ENCODE data around the gene OR4K13.

OR4K13 gene

GRCh38 chr14:20035938-20036337 is at the start of gene OR4K13:
OR4K13 (minus strand) TSS chr14:20036038; CDS start chr14:20034758, 1,280 bp downstream.
- Histone ChIP-seq H3K36me3 (ENCODE audit: insufficient read depth, low read depth, low read length) (no peaks in the 10 kb centered on the region), H3K9me3 (ENCODE audit: insufficient read depth, low read depth, low read length) (peaks cover 51% of the 10 kb centered on the region), H3K27ac (ENCODE audit: low read length) (no peak within 1 kb of the TSS), H3K27me3 (ENCODE audit: insufficient read depth, low read length) (no peaks in the 10 kb centered on the region), H3K4me1 (ENCODE audit: insufficient read depth, low read length) (no peaks in the 10 kb centered on the region), H3K4me3 (ENCODE audit: low read length) (no peak within 1 kb of the TSS), H3K9ac (ENCODE audit: low read depth, low read length) (no peak within 1 kb of the TSS)

GRCh38 chr14:20059745-20060144 is 23.9 kb upstream of the OR4K13 start, which contains the start of gene OR4L1:
OR4L1 (plus strand) TSS chr14:20060045; CDS start chr14:20060045, 0 bp downstream.
- peaks cover 92% of the 10 kb centered on the region for H3K9me3 ChIP-seq (ENCODE audit: insufficient read depth, low read depth, low read length)
- no peaks in the 10 kb centered on the region for H3K36me3 ChIP-seq (ENCODE audit: insufficient read depth, low read depth, low read length)
- no peak within 1 kb of the TSS for H3K4me3 ChIP-seq (ENCODE audit: low read length)
- H3K27ac ChIP-seq (ENCODE audit: low read length) = no peak within 1 kb of the TSS
- no peaks in the 10 kb centered on the region for H3K27me3 ChIP-seq (ENCODE audit: insufficient read depth, low read length)
- no peaks in the 10 kb centered on the region for H3K4me1 ChIP-seq (ENCODE audit: insufficient read depth, low read length)
- no peak within 1 kb of the TSS for H3K9ac ChIP-seq (ENCODE audit: low read depth, low read length)

- Histone ChIP-seq H3K36me3 (ENCODE audit: insufficient read depth, low read depth, low read length) (no peaks in the 10 kb centered on the region), H3K4me3 (ENCODE audit: low read length) (no peak overlapping the region), H3K27me3 (ENCODE audit: insufficient read depth, low read length) (no peaks in the 10 kb centered on the region), H3K9ac (ENCODE audit: low read depth, low read length) (no peak overlapping the region), H3K4me1 (ENCODE audit: insufficient read depth, low read length) (no peaks in the 10 kb centered on the region), H3K27ac (ENCODE audit: low read length) (no peak overlapping the region), H3K9me3 (ENCODE audit: insufficient read depth, low read depth, low read length) (peaks cover 87% of the 10 kb centered on the region)
These were observed 12.4 kb upstream of the OR4K13 start for GRCh38 chr14:20048202-20048601.

GRCh38 chr14:20044243-20044642 is 8.4 kb upstream of the OR4K13 start:
- no peak overlapping the region for H3K4me3 ChIP-seq (ENCODE audit: low read length)
- peaks cover 62% of the 10 kb centered on the region for H3K9me3 ChIP-seq (ENCODE audit: insufficient read depth, low read depth, low read length)
- H3K27ac ChIP-seq (ENCODE audit: low read length) = no peak overlapping the region
- no peaks in the 10 kb centered on the region for H3K27me3 ChIP-seq (ENCODE audit: insufficient read depth, low read length)
- H3K9ac ChIP-seq (ENCODE audit: low read depth, low read length) = no peak overlapping the region
- no peaks in the 10 kb centered on the region for H3K4me1 ChIP-seq (ENCODE audit: insufficient read depth, low read length)
- H3K36me3 ChIP-seq (ENCODE audit: insufficient read depth, low read depth, low read length) = no peaks in the 10 kb centered on the region

GRCh38 chr14:20035449-20035848 is 389 bp downstream of the OR4K13 start:
- no peak overlapping the region for H3K4me3 ChIP-seq (ENCODE audit: low read length)
- no peaks in the 10 kb centered on the region for H3K4me1 ChIP-seq (ENCODE audit: insufficient read depth, low read length)
- H3K9me3 ChIP-seq (ENCODE audit: insufficient read depth, low read depth, low read length) = peaks cover 54% of the 10 kb centered on the region
- no peak overlapping the region for H3K27ac ChIP-seq (ENCODE audit: low read length)
- no peak overlapping the region for H3K9ac ChIP-seq (ENCODE audit: low read depth, low read length)
- no peaks in the 10 kb centered on the region for H3K27me3 ChIP-seq (ENCODE audit: insufficient read depth, low read length)
- H3K36me3 ChIP-seq (ENCODE audit: insufficient read depth, low read depth, low read length) = no peaks in the 10 kb centered on the region

- H3K9me3 ChIP-seq (ENCODE audit: insufficient read depth, low read depth, low read length) = peaks cover 87% of the 10 kb centered on the region
- no peak overlapping the region for H3K4me3 ChIP-seq (ENCODE audit: low read length)
- no peak overlapping the region for H3K9ac ChIP-seq (ENCODE audit: low read depth, low read length)
- no peaks in the 10 kb centered on the region for H3K27me3 ChIP-seq (ENCODE audit: insufficient read depth, low read length)
- no peaks in the 10 kb centered on the region for H3K36me3 ChIP-seq (ENCODE audit: insufficient read depth, low read depth, low read length)
- no peak overlapping the region for H3K27ac ChIP-seq (ENCODE audit: low read length)
- no peaks in the 10 kb centered on the region for H3K4me1 ChIP-seq (ENCODE audit: insufficient read depth, low read length)
These were observed 4.8 kb downstream of the OR4K13 start for GRCh38 chr14:20031058-20031457.

GRCh38 chr14:20019257-20019865 is 16.5 kb downstream of the OR4K13 start, which contains the start of gene OR4K14:
OR4K14 (minus strand) TSS chr14:20019307; CDS start chr14:20015193, 4,114 bp downstream.
- Histone ChIP-seq H3K9ac (ENCODE audit: low read depth, low read length) (no peak within 1 kb of the TSS), H3K9me3 (ENCODE audit: insufficient read depth, low read depth, low read length) (peaks cover 91% of the 10 kb centered on the region), H3K27me3 (ENCODE audit: insufficient read depth, low read length) (no peaks in the 10 kb centered on the region), H3K4me1 (ENCODE audit: insufficient read depth, low read length) (no peaks in the 10 kb centered on the region), H3K36me3 (ENCODE audit: insufficient read depth, low read depth, low read length) (no peaks in the 10 kb centered on the region), H3K4me3 (ENCODE audit: low read length) (no peak within 1 kb of the TSS), H3K27ac (ENCODE audit: low read length) (no peak within 1 kb of the TSS)

- no peak overlapping the region for H3K4me3 ChIP-seq (ENCODE audit: low read length)
- H3K36me3 ChIP-seq (ENCODE audit: insufficient read depth, low read depth, low read length) = no peaks in the 10 kb centered on the region
- no peak overlapping the region for H3K9ac ChIP-seq (ENCODE audit: low read depth, low read length)
- H3K27ac ChIP-seq (ENCODE audit: low read length) = no peak overlapping the region
- no peaks in the 10 kb centered on the region for H3K27me3 ChIP-seq (ENCODE audit: insufficient read depth, low read length)
- H3K9me3 ChIP-seq (ENCODE audit: insufficient read depth, low read depth, low read length) = peaks cover 87% of the 10 kb centered on the region
- H3K4me1 ChIP-seq (ENCODE audit: insufficient read depth, low read length) = no peaks in the 10 kb centered on the region
These were observed 27.7 kb downstream of the OR4K13 start for GRCh38 chr14:20008156-20008555.

GRCh38 chr14:20002319-20002718 is 33.5 kb downstream of the OR4K13 start:
- Histone ChIP-seq H3K36me3 (ENCODE audit: insufficient read depth, low read depth, low read length) (no peaks in the 10 kb centered on the region), H3K27ac (ENCODE audit: low read length) (no peak overlapping the region), H3K27me3 (ENCODE audit: insufficient read depth, low read length) (no peaks in the 10 kb centered on the region), H3K4me3 (ENCODE audit: low read length) (no peak overlapping the region; the same call in 1 of the 2 replicates), H3K9me3 (ENCODE audit: insufficient read depth, low read depth, low read length) (peaks cover 81% of the 10 kb centered on the region), H3K9ac (ENCODE audit: low read depth, low read length) (no peak overlapping the region), H3K4me1 (ENCODE audit: insufficient read depth, low read length) (no peaks in the 10 kb centered on the region)

GRCh38 chr14:20001863-20002262 is 34.0 kb downstream of the OR4K13 start, which contains the start of gene OR4Q2:
OR4Q2 (plus strand) TSS chr14:20002163.
- Histone ChIP-seq H3K4me1 (ENCODE audit: insufficient read depth, low read length) (no peaks in the 10 kb centered on the region), H3K36me3 (ENCODE audit: insufficient read depth, low read depth, low read length) (no peaks in the 10 kb centered on the region), H3K4me3 (ENCODE audit: low read length) (no peak within 1 kb of the TSS; the same call in 1 of the 2 replicates), H3K27ac (ENCODE audit: low read length) (no peak within 1 kb of the TSS), H3K9ac (ENCODE audit: low read depth, low read length) (no peak within 1 kb of the TSS), H3K9me3 (ENCODE audit: insufficient read depth, low read depth, low read length) (peaks cover 80% of the 10 kb centered on the region), H3K27me3 (ENCODE audit: insufficient read depth, low read length) (no peaks in the 10 kb centered on the region)

GRCh38 chr14:19993438-19993837 is 42.4 kb downstream of the OR4K13 start:
- H3K9me3 ChIP-seq (ENCODE audit: insufficient read depth, low read depth, low read length) = peaks cover 94% of the 10 kb centered on the region
- no peak overlapping the region for H3K27ac ChIP-seq (ENCODE audit: low read length)
- no peak overlapping the region for H3K4me3 ChIP-seq (ENCODE audit: low read length)
- no peaks in the 10 kb centered on the region for H3K36me3 ChIP-seq (ENCODE audit: insufficient read depth, low read depth, low read length)
- no peaks in the 10 kb centered on the region for H3K4me1 ChIP-seq (ENCODE audit: insufficient read depth, low read length)
- no peak overlapping the region for H3K9ac ChIP-seq (ENCODE audit: low read depth, low read length)
- no peaks in the 10 kb centered on the region for H3K27me3 ChIP-seq (ENCODE audit: insufficient read depth, low read length)
